Liver (tissue), 9 donors: ENCODE data around the gene ANKLE1. TPM values are rescaled to one million over a fixed set of nuclear protein-coding genes. Genes with fewer than 3 reads are reported as not detected.
A peak's percentile ranks its signal among the peaks of the same experiment; 100 is the strongest.

Experiments used
- DNase-seq: peaks from one replicate; pipeline ENCODE4 v3.0.0-alpha.2; 2017; ENCODE audit warnings: low spot score
- H3K27ac ChIP-seq, 2 donors: one replicate each; pipeline ENCODE4 v1.7.0; 2013; ENCODE audit warnings: inconsistent platforms in 2 of 2, low read length in 2 of 2, control low read depth in 1 of 2, low read depth in 1 of 2, mild to moderate bottlenecking in 1 of 2
- H3K27me3 ChIP-seq, 4 donors: one replicate each; pipeline versions ENCODE4 v1.6.1 to v1.7.0; 2013; ENCODE audit warnings: low read length in 3 of 4, inconsistent platforms in 1 of 4, mild to moderate bottlenecking in 1 of 4, moderate library complexity in 1 of 4; ENCODE audit not compliant: control insufficient read depth in 4 of 4, insufficient read depth in 4 of 4
- H3K36me3 ChIP-seq, 4 donors: one replicate each; pipeline versions ENCODE4 v1.6.1 to v1.7.0; 2013; ENCODE audit warnings: low read length in 3 of 4, mild to moderate bottlenecking in 3 of 4, low read depth in 1 of 4, moderate library complexity in 1 of 4; ENCODE audit not compliant: control insufficient read depth in 4 of 4, insufficient read depth in 3 of 4
- H3K4me1 ChIP-seq, 4 donors: one replicate each; pipeline versions ENCODE4 v1.6.1 to v1.7.0; 2013; ENCODE audit warnings: low read length in 3 of 4, mild to moderate bottlenecking in 3 of 4, moderate library complexity in 1 of 4; ENCODE audit not compliant: control insufficient read depth in 4 of 4, insufficient read depth in 4 of 4
- H3K4me3 ChIP-seq, 3 donors: one replicate each; pipeline versions ENCODE4 v1.6.1 to v1.7.0; 2013; ENCODE audit warnings: low read length in 3 of 3, control low read depth in 1 of 3, low read depth in 1 of 3, mild to moderate bottlenecking in 1 of 3
- H3K9ac ChIP-seq, 2 donors: one replicate each; pipeline ENCODE4 v1.7.0; 2013; ENCODE audit warnings: low read length in 2 of 2, mild to moderate bottlenecking in 2 of 2, moderate library complexity in 2 of 2, control low read depth in 1 of 2, low read depth in 1 of 2
- H3K9me3 ChIP-seq, 4 donors: one replicate each; pipeline versions ENCODE4 v1.6.1 to v1.7.0; 2013; ENCODE audit warnings: low read length in 3 of 4; ENCODE audit not compliant: control insufficient read depth in 4 of 4
- EGR1 ChIP-seq, 2 donors: IDR thresholded peaks; 2 replicates each; pipeline ENCODE4 v1.6.1; 2016 to 2018; ENCODE audit warnings: antibody characterized with exemption in 2 of 2, low read depth in 2 of 2
- FOXA1 ChIP-seq: IDR thresholded peaks from 2 replicates; pipeline ENCODE4 v1.6.1; 2016; ENCODE audit warnings: antibody characterized with exemption
- GABPA ChIP-seq, 2 donors: IDR thresholded peaks in 1 of 2; conservative IDR thresholded peaks in 1 of 2; 2 replicates each; pipeline ENCODE4 v1.6.1; 2016; ENCODE audit warnings: antibody characterized with exemption in 2 of 2, mild to moderate bottlenecking in 1 of 2, moderate library complexity in 1 of 2
- HNF4A ChIP-seq, 2 donors: conservative IDR thresholded peaks; 2 replicates each; pipeline ENCODE4 v1.6.1; 2016; ENCODE audit warnings: antibody characterized with exemption in 2 of 2, mild to moderate bottlenecking in 2 of 2
- HNF4G ChIP-seq: IDR thresholded peaks from 2 replicates; pipeline ENCODE4 v1.6.1; 2016; ENCODE audit warnings: antibody characterized with exemption
- JUND ChIP-seq, 2 donors: IDR thresholded peaks; 2 replicates each; pipeline ENCODE4 v1.6.1; 2016; ENCODE audit warnings: antibody characterized with exemption in 2 of 2
- MAX ChIP-seq: IDR thresholded peaks from 2 replicates; pipeline ENCODE4 v1.6.1; 2016; ENCODE audit warnings: antibody characterized with exemption
- NR2F2 ChIP-seq: IDR thresholded peaks from 2 replicates; pipeline ENCODE4 v1.6.1; 2016; ENCODE audit warnings: antibody characterized with exemption
- RAD21 ChIP-seq, 2 donors: IDR thresholded peaks; 2 replicates each; pipeline ENCODE4 v1.6.1; 2016; ENCODE audit warnings: antibody characterized with exemption in 2 of 2, mild to moderate bottlenecking in 2 of 2
- RXRA ChIP-seq, 2 donors: IDR thresholded peaks; 2 replicates each; pipeline ENCODE4 v1.6.1; 2017 to 2018; ENCODE audit warnings: antibody characterized with exemption in 2 of 2, mild to moderate bottlenecking in 1 of 2
- SP1 ChIP-seq: IDR thresholded peaks from 2 replicates; pipeline ENCODE4 v1.6.1; 2018; ENCODE audit warnings: antibody characterized with exemption, mild to moderate bottlenecking
- TAF1 ChIP-seq: conservative IDR thresholded peaks from 2 replicates; pipeline ENCODE4 v1.6.1; 2016; ENCODE audit warnings: antibody characterized with exemption, mild to moderate bottlenecking
- YY1 ChIP-seq: IDR thresholded peaks from 2 replicates; pipeline ENCODE4 v1.6.1; 2016; ENCODE audit warnings: antibody characterized with exemption, mild to moderate bottlenecking
- WGBS: extraction: QIAGEN DNeasy Blood & Tissue Kit; methylation state at CpG from one replicate; pipeline ENCODE4 v1.1.7; 2013; 5-methylcytosine and 5-hydroxymethylcytosine counted together
- polyA plus RNA-seq, 2 donors: library from polyadenylated mRNA; stranded (reverse) in 1 of 2; unstranded in 1 of 2; fragments of 200-250 nt in 1 of 2; fragments of >200 nt in 1 of 2; fragmentation: Nextera tagmentation in 1 of 2; extraction: Ambion mirVana in 1 of 2; gene quantifications; one replicate each; pipeline versions ENCODE4 v1.2.1 to v1.2.3, GENCODE V29; 2013 to 2015
- total RNA-seq, 2 donors: library from RNA; depleted of rRNA; stranded (reverse); fragments of >200 nt; gene quantifications; one replicate each; pipeline ENCODE4 v1.2.3, GENCODE V29; 2014
- TF ChIP-seq, protein P1 (sequence below): IDR thresholded peaks from 2 replicates; pipeline ENCODE4 v1.6.1; 2016; ENCODE audit warnings: antibody characterized with exemption
- TF ChIP-seq, protein P2 (sequence below): IDR thresholded peaks from 2 replicates; pipeline ENCODE4 v1.6.1; 2016; ENCODE audit warnings: antibody characterized with exemption, mild to moderate bottlenecking
- TF ChIP-seq, protein P3 (sequence below): fragments of 150-350 bp; IDR thresholded peaks from 2 replicates; pipeline ENCODE4 v1.5.1; 2017; ENCODE audit warnings: improper control_type of control experiment, low read depth, low read length; ENCODE audit not compliant: missing input control
- TF ChIP-seq, protein P4 (sequence below): IDR thresholded peaks from 2 replicates; pipeline ENCODE4 v1.6.1; 2016; ENCODE audit warnings: antibody characterized with exemption
- donor health status: healthy.
- donor health status: healthy.
- donor health status: healthy.
- donor health status: healthy.
- donor health status: healthy.

The ANKLE1 gene
- total and polyA plus RNA-seq, 4 donors: 0.10 to 43.2 (median 0.29) TPM

- DNase-seq: no peak
- no peaks in the 10 kb centered on the region for H3K36me3 ChIP-seq
- TF ChIP-seq HNF4A (conservative IDR thresholded peaks at IDR 0.05) (no peak), NR2F2 (no peak), MAX (no peak), TAF1 (no peak), GABPA (IDR thresholded peaks at IDR 0.05 in 1 of 2, conservative IDR thresholded peaks at IDR 0.05 in 1 of 2) (no peak), RAD21 (IDR thresholded peaks at IDR 0.05) (no peak), YY1 (no peak), RXRA (IDR thresholded peaks at IDR 0.05) (no peak), SP1 (no peak)
- TF ChIP-seq, protein P1, sequence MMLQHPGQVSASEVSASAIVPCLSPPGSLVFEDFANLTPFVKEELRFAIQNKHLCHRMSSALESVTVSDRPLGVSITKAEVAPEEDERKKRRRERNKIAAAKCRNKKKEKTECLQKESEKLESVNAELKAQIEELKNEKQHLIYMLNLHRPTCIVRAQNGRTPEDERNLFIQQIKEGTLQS: no peak
- TF ChIP-seq, protein P2, sequence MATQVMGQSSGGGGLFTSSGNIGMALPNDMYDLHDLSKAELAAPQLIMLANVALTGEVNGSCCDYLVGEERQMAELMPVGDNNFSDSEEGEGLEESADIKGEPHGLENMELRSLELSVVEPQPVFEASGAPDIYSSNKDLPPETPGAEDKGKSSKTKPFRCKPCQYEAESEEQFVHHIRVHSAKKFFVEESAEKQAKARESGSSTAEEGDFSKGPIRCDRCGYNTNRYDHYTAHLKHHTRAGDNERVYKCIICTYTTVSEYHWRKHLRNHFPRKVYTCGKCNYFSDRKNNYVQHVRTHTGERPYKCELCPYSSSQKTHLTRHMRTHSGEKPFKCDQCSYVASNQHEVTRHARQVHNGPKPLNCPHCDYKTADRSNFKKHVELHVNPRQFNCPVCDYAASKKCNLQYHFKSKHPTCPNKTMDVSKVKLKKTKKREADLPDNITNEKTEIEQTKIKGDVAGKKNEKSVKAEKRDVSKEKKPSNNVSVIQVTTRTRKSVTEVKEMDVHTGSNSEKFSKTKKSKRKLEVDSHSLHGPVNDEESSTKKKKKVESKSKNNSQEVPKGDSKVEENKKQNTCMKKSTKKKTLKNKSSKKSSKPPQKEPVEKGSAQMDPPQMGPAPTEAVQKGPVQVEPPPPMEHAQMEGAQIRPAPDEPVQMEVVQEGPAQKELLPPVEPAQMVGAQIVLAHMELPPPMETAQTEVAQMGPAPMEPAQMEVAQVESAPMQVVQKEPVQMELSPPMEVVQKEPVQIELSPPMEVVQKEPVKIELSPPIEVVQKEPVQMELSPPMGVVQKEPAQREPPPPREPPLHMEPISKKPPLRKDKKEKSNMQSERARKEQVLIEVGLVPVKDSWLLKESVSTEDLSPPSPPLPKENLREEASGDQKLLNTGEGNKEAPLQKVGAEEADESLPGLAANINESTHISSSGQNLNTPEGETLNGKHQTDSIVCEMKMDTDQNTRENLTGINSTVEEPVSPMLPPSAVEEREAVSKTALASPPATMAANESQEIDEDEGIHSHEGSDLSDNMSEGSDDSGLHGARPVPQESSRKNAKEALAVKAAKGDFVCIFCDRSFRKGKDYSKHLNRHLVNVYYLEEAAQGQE: no peak
- TF ChIP-seq, protein P3, sequence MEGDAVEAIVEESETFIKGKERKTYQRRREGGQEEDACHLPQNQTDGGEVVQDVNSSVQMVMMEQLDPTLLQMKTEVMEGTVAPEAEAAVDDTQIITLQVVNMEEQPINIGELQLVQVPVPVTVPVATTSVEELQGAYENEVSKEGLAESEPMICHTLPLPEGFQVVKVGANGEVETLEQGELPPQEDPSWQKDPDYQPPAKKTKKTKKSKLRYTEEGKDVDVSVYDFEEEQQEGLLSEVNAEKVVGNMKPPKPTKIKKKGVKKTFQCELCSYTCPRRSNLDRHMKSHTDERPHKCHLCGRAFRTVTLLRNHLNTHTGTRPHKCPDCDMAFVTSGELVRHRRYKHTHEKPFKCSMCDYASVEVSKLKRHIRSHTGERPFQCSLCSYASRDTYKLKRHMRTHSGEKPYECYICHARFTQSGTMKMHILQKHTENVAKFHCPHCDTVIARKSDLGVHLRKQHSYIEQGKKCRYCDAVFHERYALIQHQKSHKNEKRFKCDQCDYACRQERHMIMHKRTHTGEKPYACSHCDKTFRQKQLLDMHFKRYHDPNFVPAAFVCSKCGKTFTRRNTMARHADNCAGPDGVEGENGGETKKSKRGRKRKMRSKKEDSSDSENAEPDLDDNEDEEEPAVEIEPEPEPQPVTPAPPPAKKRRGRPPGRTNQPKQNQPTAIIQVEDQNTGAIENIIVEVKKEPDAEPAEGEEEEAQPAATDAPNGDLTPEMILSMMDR: no peak
- TF ChIP-seq, protein P4, sequence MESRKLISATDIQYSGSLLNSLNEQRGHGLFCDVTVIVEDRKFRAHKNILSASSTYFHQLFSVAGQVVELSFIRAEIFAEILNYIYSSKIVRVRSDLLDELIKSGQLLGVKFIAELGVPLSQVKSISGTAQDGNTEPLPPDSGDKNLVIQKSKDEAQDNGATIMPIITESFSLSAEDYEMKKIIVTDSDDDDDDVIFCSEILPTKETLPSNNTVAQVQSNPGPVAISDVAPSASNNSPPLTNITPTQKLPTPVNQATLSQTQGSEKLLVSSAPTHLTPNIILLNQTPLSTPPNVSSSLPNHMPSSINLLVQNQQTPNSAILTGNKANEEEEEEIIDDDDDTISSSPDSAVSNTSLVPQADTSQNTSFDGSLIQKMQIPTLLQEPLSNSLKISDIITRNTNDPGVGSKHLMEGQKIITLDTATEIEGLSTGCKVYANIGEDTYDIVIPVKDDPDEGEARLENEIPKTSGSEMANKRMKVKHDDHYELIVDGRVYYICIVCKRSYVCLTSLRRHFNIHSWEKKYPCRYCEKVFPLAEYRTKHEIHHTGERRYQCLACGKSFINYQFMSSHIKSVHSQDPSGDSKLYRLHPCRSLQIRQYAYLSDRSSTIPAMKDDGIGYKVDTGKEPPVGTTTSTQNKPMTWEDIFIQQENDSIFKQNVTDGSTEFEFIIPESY: no peak
- H3K4me3 ChIP-seq: no peak overlapping the region
- no peaks in the 10 kb centered on the region for H3K27me3 ChIP-seq
- peak overlapping the region in 1 of 2 donors; percentile 23 for H3K27ac ChIP-seq
- H3K4me1 ChIP-seq: peaks cover 12 to 46% (median 37%) of the 10 kb centered on the region in 4 donors
- H3K9ac ChIP-seq: no peak overlapping the region
- WGBS: 65% methylated on average over 12 of the region's 12 CpGs
- H3K9me3 ChIP-seq: no peaks in the 10 kb centered on the region
These were observed 22.2 kb downstream of the ANKLE1 start for GRCh38 chr19:17303940-17304267.

DNA sequence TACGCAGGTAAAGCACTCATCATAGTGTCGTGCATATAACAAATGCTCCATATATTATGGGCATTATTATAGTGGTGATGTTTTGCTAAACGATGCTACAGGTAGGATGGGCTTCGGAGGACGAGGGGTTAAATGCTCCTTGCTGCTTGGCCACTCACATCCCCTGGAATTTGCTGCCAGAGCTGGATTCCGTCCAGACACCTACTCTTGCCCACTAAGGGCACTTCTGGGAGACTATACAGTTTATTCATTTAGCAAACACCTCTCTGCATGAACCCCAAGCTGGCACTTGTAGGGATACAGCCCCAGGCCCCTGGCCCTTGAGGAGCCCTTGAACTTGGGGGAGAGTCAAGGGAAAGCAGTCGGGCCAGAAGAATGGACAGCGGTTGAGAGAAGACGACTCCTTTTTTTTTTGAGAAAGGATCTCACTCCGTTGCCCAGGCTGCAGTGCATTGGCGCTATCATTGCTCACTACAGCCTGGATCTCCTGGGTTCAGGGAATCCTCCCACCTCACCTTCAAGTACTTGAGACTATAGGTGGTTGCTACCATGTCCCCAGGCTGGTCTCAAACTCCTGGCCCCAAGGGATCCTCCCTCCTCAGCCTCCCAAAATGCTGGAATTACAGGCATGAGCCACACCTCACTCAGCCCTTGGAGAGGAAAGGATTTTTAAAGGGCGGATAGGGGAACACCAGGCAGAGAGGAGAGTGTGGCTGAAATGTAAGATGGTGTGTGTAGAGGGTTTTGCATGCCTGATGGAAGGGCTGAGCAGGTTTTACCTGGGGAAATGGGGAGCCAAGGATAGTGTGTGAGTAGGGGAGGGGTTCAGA, 22.9 kb downstream of the ANKLE1 start:
- no peak overlapping the region for H3K4me3 ChIP-seq
- H3K36me3 ChIP-seq: no peaks in the 10 kb centered on the region
- H3K27ac ChIP-seq: peak overlapping the region; percentile 55 to 93
- no peak for DNase-seq
- no peaks in the 10 kb centered on the region for H3K9me3 ChIP-seq
- H3K4me1 ChIP-seq: peaks cover 12 to 49% (median 38%) of the 10 kb centered on the region in 4 donors
- no peaks in the 10 kb centered on the region for H3K27me3 ChIP-seq
- no peak overlapping the region for H3K9ac ChIP-seq
- 67% methylated on average over 12 of the region's 12 CpGs for WGBS
- TF ChIP-seq TAF1 (no peak), YY1 (no peak), EGR1 (IDR thresholded peaks at IDR 0.05; ENCODE audit: low read depth in 2 of 2) (no peak), FOXA1 (no peak), MAX (no peak), HNF4G (no peak), JUND (IDR thresholded peaks at IDR 0.05) (no peak), SP1 (no peak), HNF4A (conservative IDR thresholded peaks at IDR 0.05) (no peak), RAD21 (IDR thresholded peaks at IDR 0.05) (no peak), NR2F2 (no peak), GABPA (IDR thresholded peaks at IDR 0.05 in 1 of 2, conservative IDR thresholded peaks at IDR 0.05 in 1 of 2) (no peak)
- TF ChIP-seq, protein P3: no peak
- TF ChIP-seq, protein P1: no peak
